ENCODE data around the gene GPR62. TPM values are rescaled to one million over a fixed set of nuclear protein-coding genes. Genes with fewer than 3 reads are reported as not detected.

Gene GPR62
- total and polyA plus RNA-seq, 7 experiments from 2014 or later = 0.08 TPM; not detected in 6

GRCh38 chr3:51934139-51934850 is 20.9 kb upstream of the GPR62 start:
- Mint-ChIP-seq H3K4me3 (no peak overlapping the region), H3K36me3 (peaks cover 0 to 47% (median 5%) of the 10 kb centered on the region in 5 donors), H3K4me1 (peaks cover 3 to 11% (median 4%) of the 10 kb centered on the region in 7 donors), H3K9me3 (no peaks in the 10 kb centered on the region), H3K27ac (no peak overlapping the region), H3K27me3 (no peaks in the 10 kb centered on the region)
- CTCF ChIA-PET = no interaction called here
- POLR2A ChIA-PET = interaction anchor here (0.8 kb wide), 1 partner anchor 663 kb away, joined by 4 read pairs; no protein-coding TSS in a partner anchor
- no peak for DNase-seq
- H3K27ac ChIP-seq (ENCODE audit: low read depth, low read length) = no peak overlapping the region
- no peaks in the 10 kb centered on the region for H3K9me3 ChIP-seq (ENCODE audit: control insufficient read depth in 2 of 3, low read length in 3 of 3)
- peaks cover 0 to 67% (median 16%) of the 10 kb centered on the region in 3 experiments for H3K36me3 ChIP-seq (ENCODE audit: control insufficient read depth in 2 of 3, insufficient read depth in 3 of 3, low read length in 3 of 3)
- ATAC-seq = no peak
- H3K27me3 ChIP-seq (ENCODE audit: control insufficient read depth in 2 of 2, insufficient read depth in 2 of 2, low read length in 2 of 2) = no peaks in the 10 kb centered on the region
- no peaks in the 10 kb centered on the region for H3K4me1 ChIP-seq (ENCODE audit: control insufficient read depth in 2 of 2, insufficient read depth in 2 of 2, low read length in 2 of 2)
- intact Hi-C loops (cut with micrococcal nuclease) = no loop called here
- H3K4me3 ChIP-seq (ENCODE audit: low read length) = no peak overlapping the region

- H3K4me1 ChIP-seq (ENCODE audit: control insufficient read depth in 2 of 2, insufficient read depth in 2 of 2, low read length in 2 of 2) = no peaks in the 10 kb centered on the region
- ChIA-PET CTCF (no interaction called here), POLR2A (interaction anchor here (0.8 kb wide), 1 partner anchor 664 kb away, joined by 4 read pairs; no protein-coding TSS in a partner anchor)
- no peak for DNase-seq
- H3K9me3 Mint-ChIP-seq = no peaks in the 10 kb centered on the region
- H3K27me3 Mint-ChIP-seq = no peaks in the 10 kb centered on the region
- H3K27ac ChIP-seq (ENCODE audit: low read depth, low read length) = no peak overlapping the region
- peaks cover 7 to 20% (median 12%) of the 10 kb centered on the region in 7 donors for H3K4me1 Mint-ChIP-seq
- H3K36me3 ChIP-seq (ENCODE audit: control insufficient read depth in 2 of 3, insufficient read depth in 3 of 3, low read length in 3 of 3) = peaks cover 0 to 67% (median 16%) of the 10 kb centered on the region in 3 experiments
- ATAC-seq = no peak
- H3K9me3 ChIP-seq (ENCODE audit: control insufficient read depth in 2 of 3, low read length in 3 of 3) = no peaks in the 10 kb centered on the region
- H3K4me3 ChIP-seq (ENCODE audit: low read length) = no peak overlapping the region
- H3K27me3 ChIP-seq (ENCODE audit: control insufficient read depth in 2 of 2, insufficient read depth in 2 of 2, low read length in 2 of 2) = no peaks in the 10 kb centered on the region
- intact Hi-C loops (cut with micrococcal nuclease) = no loop called here
- no peak overlapping the region for H3K27ac Mint-ChIP-seq
- H3K36me3 Mint-ChIP-seq = peaks cover 0 to 48% (median 5%) of the 10 kb centered on the region in 5 donors
- no peak overlapping the region for H3K4me3 Mint-ChIP-seq
Observed at GRCh38 chr3:51934991-51935885, 19.9 kb upstream of the GPR62 start.

GRCh38 chr3:51935886-51936755 is 19.1 kb upstream of the GPR62 start:
- Histone ChIP-seq H3K27ac (ENCODE audit: low read depth, low read length) (no peak overlapping the region), H3K9me3 (ENCODE audit: control insufficient read depth in 2 of 3, low read length in 3 of 3) (no peaks in the 10 kb centered on the region), H3K4me3 (ENCODE audit: low read length) (no peak overlapping the region), H3K27me3 (ENCODE audit: control insufficient read depth in 2 of 2, insufficient read depth in 2 of 2, low read length in 2 of 2) (no peaks in the 10 kb centered on the region), H3K4me1 (ENCODE audit: control insufficient read depth in 2 of 2, insufficient read depth in 2 of 2, low read length in 2 of 2) (peaks cover 6 to 7% of the 10 kb centered on the region in 2 donors), H3K36me3 (ENCODE audit: control insufficient read depth in 2 of 3, insufficient read depth in 3 of 3, low read length in 3 of 3) (peaks cover 0 to 65% (median 16%) of the 10 kb centered on the region in 3 experiments)
- ATAC-seq (no peak), DNase-seq (no peak)
- H3K9me3 Mint-ChIP-seq = no peaks in the 10 kb centered on the region
- H3K36me3 Mint-ChIP-seq = peaks cover 0 to 44% (median 5%) of the 10 kb centered on the region in 5 donors
- peaks cover 16 to 29% (median 20%) of the 10 kb centered on the region in 7 donors for H3K4me1 Mint-ChIP-seq
- ChIA-PET POLR2A (no interaction called here), CTCF (no interaction called here)
- H3K27me3 Mint-ChIP-seq = no peaks in the 10 kb centered on the region
- no peak overlapping the region for H3K4me3 Mint-ChIP-seq
- no peak overlapping the region for H3K27ac Mint-ChIP-seq
- intact Hi-C loops (cut with micrococcal nuclease) = no loop called here

GRCh38 chr3:51937014-51937413 is 18.2 kb upstream of the GPR62 start:
- H3K36me3 ChIP-seq (ENCODE audit: control insufficient read depth in 2 of 3, insufficient read depth in 3 of 3, low read length in 3 of 3) = peaks cover 0 to 64% (median 16%) of the 10 kb centered on the region in 3 experiments
- peaks cover 9 to 11% of the 10 kb centered on the region in 2 donors for H3K4me1 ChIP-seq (ENCODE audit: control insufficient read depth in 2 of 2, insufficient read depth in 2 of 2, low read length in 2 of 2)
- no peak for ATAC-seq
- H3K36me3 Mint-ChIP-seq = peaks cover 0 to 44% (median 5%) of the 10 kb centered on the region in 5 donors
- peak overlapping the region in 1 of 9 donors; percentile 5 for H3K27ac Mint-ChIP-seq
- no peaks in the 10 kb centered on the region for H3K9me3 Mint-ChIP-seq
- DNase-seq = no peak
- no peaks in the 10 kb centered on the region for H3K9me3 ChIP-seq (ENCODE audit: control insufficient read depth in 2 of 3, low read length in 3 of 3)
- peaks cover 19 to 32% (median 23%) of the 10 kb centered on the region in 7 donors for H3K4me1 Mint-ChIP-seq
- H3K27me3 Mint-ChIP-seq = no peaks in the 10 kb centered on the region
- CTCF ChIA-PET = no interaction called here
- H3K4me3 Mint-ChIP-seq = no peak overlapping the region
- POLR2A ChIA-PET = interaction anchor here (1.1 kb wide), 1 partner anchor 58 kb away, joined by 3 read pairs; the partner anchor contains the start of gene RPL29
- H3K4me3 ChIP-seq (ENCODE audit: low read length) = no peak overlapping the region
- H3K27me3 ChIP-seq (ENCODE audit: control insufficient read depth in 2 of 2, insufficient read depth in 2 of 2, low read length in 2 of 2) = no peaks in the 10 kb centered on the region
- intact Hi-C loops (cut with micrococcal nuclease) = no loop called here
- H3K27ac ChIP-seq (ENCODE audit: low read depth, low read length) = no peak overlapping the region

- Histone ChIP-seq H3K4me3 (ENCODE audit: low read length) (no peak overlapping the region), H3K9me3 (ENCODE audit: control insufficient read depth in 2 of 3, low read length in 3 of 3) (no peaks in the 10 kb centered on the region), H3K27me3 (ENCODE audit: control insufficient read depth in 2 of 2, insufficient read depth in 2 of 2, low read length in 2 of 2) (no peaks in the 10 kb centered on the region), H3K4me1 (ENCODE audit: control insufficient read depth in 2 of 2, insufficient read depth in 2 of 2, low read length in 2 of 2) (peaks cover 16 to 17% of the 10 kb centered on the region in 2 donors), H3K27ac (ENCODE audit: low read depth, low read length) (no peak overlapping the region), H3K36me3 (ENCODE audit: control insufficient read depth in 2 of 3, insufficient read depth in 3 of 3, low read length in 3 of 3) (peaks cover 0 to 61% (median 16%) of the 10 kb centered on the region in 3 experiments)
- H3K4me3 Mint-ChIP-seq = peak overlapping the region in 1 of 10 donors; percentile 58
- ChIA-PET POLR2A (interaction anchor here (1.1 kb wide), 1 partner anchor 58 kb away, joined by 3 read pairs; the partner anchor contains the start of gene RPL29), CTCF (interaction anchor here (0.6 to 1.7 kb wide), 2 partner anchors 207 to 438 kb away, joined by 3 to 6 read pairs; partner anchors contain the start of gene DCAF1)
- H3K27ac Mint-ChIP-seq = peak overlapping the region in 2 of 9 donors; percentile 28 to 56
- DNase-seq (no peak), ATAC-seq (no peak)
- H3K36me3 Mint-ChIP-seq = peaks cover 0 to 42% (median 5%) of the 10 kb centered on the region in 5 donors
- H3K4me1 Mint-ChIP-seq = peaks cover 19 to 37% (median 26%) of the 10 kb centered on the region in 7 donors
- H3K27me3 Mint-ChIP-seq = no peaks in the 10 kb centered on the region
- intact Hi-C loops (cut with micrococcal nuclease) = no loop called here
- no peaks in the 10 kb centered on the region for H3K9me3 Mint-ChIP-seq
Observed at GRCh38 chr3:51937611-51938450, 17.4 kb upstream of the GPR62 start.
